ENCODE measurements around the gene NUP58.

Gene NUP58

DNA sequence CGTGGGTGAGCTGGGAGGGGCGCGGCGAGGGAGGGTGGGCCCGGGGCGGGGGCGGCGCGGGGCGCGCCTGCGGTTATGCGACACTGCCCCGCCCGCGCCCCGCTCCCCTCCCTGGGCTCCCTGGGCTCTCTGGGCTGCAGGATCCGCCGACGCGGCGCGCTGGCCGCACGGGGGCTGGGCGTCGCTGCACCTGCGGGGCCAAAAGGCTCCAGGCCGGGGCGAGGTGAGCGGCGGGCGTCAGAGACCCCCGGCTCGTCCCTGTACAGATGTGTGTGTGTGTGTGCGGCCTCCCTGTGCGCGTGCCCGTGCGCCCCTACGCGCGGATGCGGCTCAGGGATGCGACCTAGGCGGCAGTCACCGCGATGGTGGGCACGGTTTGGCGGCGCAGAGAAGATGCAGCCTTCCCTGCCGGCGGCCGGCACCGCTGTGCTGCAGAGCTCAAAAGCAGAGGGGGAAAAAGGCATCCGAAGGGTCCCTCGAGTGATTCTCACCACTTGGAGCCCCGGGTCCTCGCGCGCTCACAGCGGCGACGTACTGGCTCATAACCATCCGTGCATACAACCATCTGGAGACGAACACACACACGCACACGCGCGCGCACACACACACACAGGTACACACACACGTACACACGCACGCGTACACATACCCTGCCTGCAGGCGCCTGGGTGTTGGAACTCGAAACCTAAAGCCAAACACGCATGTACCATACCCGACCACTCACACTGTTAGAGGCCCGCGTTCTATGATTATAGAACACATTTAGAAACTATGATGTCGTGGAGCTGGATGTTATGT, 71.1 kb downstream of the NUP58 start:
- H3K4me3 ChIP-seq (replicated peaks in 1 of 2; ENCODE audit: low read depth in 2 of 2, low read length in 2 of 2): peak overlapping the region; percentile 27 to 30
- TF ChIP-seq, protein P1, sequence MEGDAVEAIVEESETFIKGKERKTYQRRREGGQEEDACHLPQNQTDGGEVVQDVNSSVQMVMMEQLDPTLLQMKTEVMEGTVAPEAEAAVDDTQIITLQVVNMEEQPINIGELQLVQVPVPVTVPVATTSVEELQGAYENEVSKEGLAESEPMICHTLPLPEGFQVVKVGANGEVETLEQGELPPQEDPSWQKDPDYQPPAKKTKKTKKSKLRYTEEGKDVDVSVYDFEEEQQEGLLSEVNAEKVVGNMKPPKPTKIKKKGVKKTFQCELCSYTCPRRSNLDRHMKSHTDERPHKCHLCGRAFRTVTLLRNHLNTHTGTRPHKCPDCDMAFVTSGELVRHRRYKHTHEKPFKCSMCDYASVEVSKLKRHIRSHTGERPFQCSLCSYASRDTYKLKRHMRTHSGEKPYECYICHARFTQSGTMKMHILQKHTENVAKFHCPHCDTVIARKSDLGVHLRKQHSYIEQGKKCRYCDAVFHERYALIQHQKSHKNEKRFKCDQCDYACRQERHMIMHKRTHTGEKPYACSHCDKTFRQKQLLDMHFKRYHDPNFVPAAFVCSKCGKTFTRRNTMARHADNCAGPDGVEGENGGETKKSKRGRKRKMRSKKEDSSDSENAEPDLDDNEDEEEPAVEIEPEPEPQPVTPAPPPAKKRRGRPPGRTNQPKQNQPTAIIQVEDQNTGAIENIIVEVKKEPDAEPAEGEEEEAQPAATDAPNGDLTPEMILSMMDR (IDR thresholded peaks at IDR 0.05; ENCODE audit: low read depth, low read length): no peak
- DNase-seq (ENCODE audit: low read depth in 2 of 2): no peak

DNA sequence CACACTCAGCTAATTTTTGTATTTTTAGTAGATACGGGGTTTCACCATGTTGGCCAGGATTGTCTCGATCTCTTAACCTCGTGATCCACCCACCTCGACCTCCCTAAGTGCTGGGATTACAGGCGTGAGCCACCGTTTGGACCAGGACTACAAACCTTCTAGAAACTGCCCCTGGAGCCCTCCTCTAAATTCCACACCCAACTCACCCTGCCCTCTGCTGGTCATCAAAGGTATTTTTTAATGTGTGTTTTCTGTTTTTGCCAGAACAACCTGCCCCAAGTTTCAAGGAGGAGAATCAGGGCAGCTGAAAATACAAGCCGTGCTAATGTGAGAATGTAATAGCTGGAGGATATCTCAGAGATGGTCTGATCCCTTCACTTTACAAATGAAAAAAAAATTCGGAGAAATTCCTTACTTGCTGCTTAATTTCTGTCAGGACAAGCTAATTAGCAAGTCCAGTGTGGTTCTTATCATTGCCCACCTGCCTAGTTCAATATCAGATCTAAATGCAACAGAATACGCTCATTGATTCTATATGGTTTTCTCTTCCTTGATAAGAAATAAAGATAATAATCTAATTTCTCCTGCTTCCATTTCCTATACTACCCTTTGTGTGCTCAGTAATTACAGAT, 74.4 kb downstream of the NUP58 start:
- TF ChIP-seq, protein P1 (IDR thresholded peaks at IDR 0.05; ENCODE audit: low read depth, low read length): peak; percentile 59
- DNase-seq (ENCODE audit: low read depth in 2 of 2): peak; percentile 60 to 63
- no peak overlapping the region for H3K4me3 ChIP-seq (replicated peaks in 1 of 2; ENCODE audit: low read depth in 2 of 2, low read length in 2 of 2)

DNA sequence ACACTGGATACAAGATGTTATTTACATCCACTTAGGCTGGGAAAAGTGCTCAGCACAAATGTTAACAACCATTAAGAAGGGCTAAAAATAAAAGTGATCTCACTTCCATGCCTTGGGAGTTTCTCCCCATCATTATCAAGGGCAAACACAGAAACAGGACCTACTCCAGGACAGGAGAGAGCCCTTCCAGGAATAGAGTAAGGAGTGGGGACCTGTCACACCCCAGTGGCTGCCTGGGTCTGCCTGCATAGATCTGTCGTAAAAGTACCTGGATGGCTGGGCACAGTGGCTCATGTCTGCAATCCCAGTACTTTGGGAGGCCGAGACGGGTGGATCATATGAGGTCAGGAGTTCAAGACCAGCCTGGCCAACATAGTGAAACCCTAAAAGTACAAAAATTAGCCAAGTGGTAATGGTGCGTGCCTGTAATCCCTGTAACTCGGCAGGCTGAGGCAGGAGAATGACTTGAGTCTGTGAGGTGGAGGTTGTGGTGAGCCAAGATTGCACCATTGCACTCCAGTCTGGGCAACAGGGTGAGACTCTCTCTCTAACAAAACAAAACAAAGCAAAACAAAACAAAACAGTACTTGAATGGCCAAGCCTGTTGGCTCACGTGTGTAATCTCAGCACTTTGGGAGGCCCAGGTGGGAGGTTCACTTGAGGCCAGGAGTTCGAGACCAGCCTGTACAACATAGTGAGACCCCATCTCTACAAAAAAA, 76.0 kb downstream of the NUP58 start:
- H3K4me3 ChIP-seq (replicated peaks in 1 of 2; ENCODE audit: low read depth in 2 of 2, low read length in 2 of 2): no peak overlapping the region
- no peak for DNase-seq (ENCODE audit: low read depth in 2 of 2)
- TF ChIP-seq, protein P1 (IDR thresholded peaks at IDR 0.05; ENCODE audit: low read depth, low read length): no peak

DNA sequence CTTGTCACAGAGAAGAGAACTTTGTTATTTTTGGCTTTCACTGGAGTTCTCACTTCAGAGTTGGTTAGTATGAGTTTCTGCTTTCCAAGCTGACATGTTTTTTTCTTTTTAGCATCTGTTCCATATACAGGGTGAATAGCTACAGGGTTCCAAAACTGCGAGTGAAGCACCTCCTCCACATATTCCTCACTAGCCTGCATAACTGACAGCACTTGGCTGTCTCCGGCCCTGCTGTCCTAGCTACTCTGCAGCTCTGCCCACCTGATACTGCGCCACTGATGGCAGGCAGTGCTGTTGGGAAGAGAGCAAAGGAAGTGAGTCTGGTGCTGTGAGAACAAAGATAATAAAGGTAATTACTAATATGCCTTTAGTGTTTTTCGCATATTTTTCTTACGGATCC, 77.1 kb downstream of the NUP58 start:
- TF ChIP-seq, protein P1 (IDR thresholded peaks at IDR 0.05; ENCODE audit: low read depth, low read length): no peak
- DNase-seq (ENCODE audit: low read depth in 2 of 2): no peak
- H3K4me3 ChIP-seq (replicated peaks in 1 of 2; ENCODE audit: low read depth in 2 of 2, low read length in 2 of 2): no peak overlapping the region

DNA sequence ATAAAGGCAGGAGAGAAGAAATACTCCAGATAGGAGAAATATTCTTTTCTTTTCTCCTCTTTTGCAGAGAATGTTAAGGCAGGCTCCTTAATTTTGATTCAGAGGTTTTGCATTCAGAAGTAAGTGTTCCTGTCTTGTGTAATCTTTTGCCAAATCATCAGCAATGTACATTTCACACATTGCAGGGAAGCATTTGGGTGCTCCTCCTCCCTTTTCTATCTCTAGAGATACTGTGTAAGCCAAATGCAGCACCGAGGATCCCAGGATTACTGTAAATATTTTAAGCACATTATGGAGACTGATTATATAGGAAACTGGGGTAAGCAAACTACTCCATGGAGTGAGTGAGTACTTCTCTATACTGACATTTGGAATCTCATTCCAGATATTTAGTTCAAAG, 77.6 kb downstream of the NUP58 start:
- DNase-seq (ENCODE audit: low read depth in 2 of 2): no peak
- H3K4me3 ChIP-seq (replicated peaks in 1 of 2; ENCODE audit: low read depth in 2 of 2, low read length in 2 of 2): no peak overlapping the region
- TF ChIP-seq, protein P1 (IDR thresholded peaks at IDR 0.05; ENCODE audit: low read depth, low read length): no peak

DNA sequence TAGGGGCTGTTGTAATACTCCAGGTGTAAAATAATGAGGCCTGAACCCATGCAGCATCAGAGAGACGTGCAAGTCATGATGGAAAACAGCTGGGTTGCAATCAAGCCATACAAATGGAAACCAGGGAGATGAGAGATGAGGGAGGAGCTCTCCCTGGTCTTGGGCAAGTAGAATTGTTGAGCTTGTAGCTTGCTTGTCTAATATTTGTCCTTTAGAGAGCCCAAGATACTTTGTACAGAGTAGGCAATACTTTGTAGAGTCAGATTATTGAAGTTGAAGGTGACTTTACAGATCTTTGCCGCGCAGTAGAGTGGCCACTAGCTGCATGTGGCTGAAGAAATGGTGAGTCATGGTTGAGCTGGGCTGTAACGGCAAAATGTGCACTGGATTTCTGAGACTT, 78.7 kb downstream of the NUP58 start:
- no peak overlapping the region for H3K4me3 ChIP-seq (replicated peaks in 1 of 2; ENCODE audit: low read depth in 2 of 2, low read length in 2 of 2)
- TF ChIP-seq, protein P1 (IDR thresholded peaks at IDR 0.05; ENCODE audit: low read depth, low read length): no peak
- DNase-seq (ENCODE audit: low read depth in 2 of 2): no peak
